ELF-1 (cell line): ENCODE data around the gene PCDHA13.
"Not testable (repeated sequence)": the region's sequence is repeated elsewhere in the genome, so short reads cannot be mapped to it uniquely, and the experiment has no call there.

Experiments used
- DNase-seq: peaks from one replicate; pipeline ENCODE4 v3.0.0-alpha.2; 2016; ENCODE audit warnings: low read depth, low spot score

Gene PCDHA13

GRCh38 chr5:140881889-140882590 is at the start of gene PCDHA13:
Gene PCDHA13, plus strand, starts transcription at chr5:140882124. Its CDS starts 145 bp downstream, at chr5:140882269.
- DNase-seq = peak; percentile 29

GRCh38 chr5:140833993-140834392 is 47.9 kb upstream of the PCDHA13 start, which contains the start of gene PCDHA7:
Gene PCDHA7, plus strand, starts transcription at chr5:140834269. Its CDS starts 115 bp downstream, at chr5:140834384.
- no peak for DNase-seq

- peak; percentile 21 for DNase-seq
Measured at GRCh38 chr5:140834439-140835008, 47.4 kb upstream of the PCDHA13 start.

- no peak for DNase-seq
Measured at GRCh38 chr5:140835622-140836510, 46.1 kb upstream of the PCDHA13 start.

- peak; percentile 57 for DNase-seq
Measured at GRCh38 chr5:140840978-140841962, 40.7 kb upstream of the PCDHA13 start, which contains the start of gene PCDHA8. Gene PCDHA8, plus strand, starts transcription at chr5:140841187. Its CDS starts 135 bp downstream, at chr5:140841322.

- no peak for DNase-seq
Measured at GRCh38 chr5:140842798-140843733, 38.9 kb upstream of the PCDHA13 start.

GRCh38 chr5:140848139-140849102 is 33.5 kb upstream of the PCDHA13 start, which contains the start of gene PCDHA9:
Gene PCDHA9, plus strand, starts transcription at chr5:140848382. Its CDS starts 114 bp downstream, at chr5:140848496.
- DNase-seq = not testable (repeated sequence)

- DNase-seq = not testable (repeated sequence)
Measured at GRCh38 chr5:140849831-140850634, 31.9 kb upstream of the PCDHA13 start.

- DNase-seq = peak; percentile 64
Measured at GRCh38 chr5:140855772-140856674, 25.9 kb upstream of the PCDHA13 start, which contains the start of gene PCDHA10. Gene PCDHA10, plus strand, starts transcription at chr5:140855897. Its CDS starts 152 bp downstream, at chr5:140856049.

GRCh38 chr5:140857177-140857986 is 24.5 kb upstream of the PCDHA13 start:
- DNase-seq = no peak

- no peak for DNase-seq
Measured at GRCh38 chr5:140857987-140858240, 24.0 kb upstream of the PCDHA13 start.

GRCh38 chr5:140862441-140863295 is 19.3 kb upstream of the PCDHA13 start:
- no peak for DNase-seq

GRCh38 chr5:140868721-140869554 is 13.0 kb upstream of the PCDHA13 start, which contains the start of gene PCDHA11:
Gene PCDHA11, plus strand, starts transcription at chr5:140868957. Its CDS starts 147 bp downstream, at chr5:140869104.
- peak; percentile 61 for DNase-seq

GRCh38 chr5:140869555-140869886 is 12.4 kb upstream of the PCDHA13 start:
- DNase-seq = no peak
